OCI-LY3 (cell line): ENCODE data around the gene SMPX.

ENCODE experiments used
- EZH2phosphoT487 ChIP-seq: fragments of 200-600 bp; shearing (Covaris generic); IDR thresholded peaks from 2 replicates; pipeline ENCODE4 v1.6.1; 2018; ENCODE audit warnings: antibody characterized with exemption, mixed run types, low read depth
- TF ChIP-seq, protein P1 (sequence below): fragments of 200-600, 300-600 bp; sonication (generic); IDR thresholded peaks from 2 replicates; pipeline ENCODE4 v1.5.1; 2014; ENCODE audit warnings: antibody characterized with exemption, low read length, low read depth

DNA sequence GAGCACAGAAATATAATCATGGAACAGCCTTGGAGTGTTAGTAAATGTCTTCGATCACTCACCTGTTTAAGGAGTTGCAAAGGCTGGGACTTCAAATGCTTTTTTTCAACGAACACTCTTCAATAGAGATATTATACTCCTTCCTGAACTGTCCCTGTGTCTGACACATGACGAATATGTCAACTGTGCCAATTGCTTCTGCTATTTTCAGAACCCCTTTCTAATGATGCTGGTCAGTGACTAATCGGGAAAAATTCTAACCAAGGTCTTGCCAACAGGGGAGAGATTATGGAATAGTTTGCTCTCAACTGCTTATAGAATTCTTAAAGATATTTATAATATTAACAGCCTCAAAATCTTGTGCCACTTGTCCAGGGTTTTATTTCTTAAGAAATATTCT, 91.2 kb downstream of the SMPX start:
- TF ChIP-seq, protein P1, sequence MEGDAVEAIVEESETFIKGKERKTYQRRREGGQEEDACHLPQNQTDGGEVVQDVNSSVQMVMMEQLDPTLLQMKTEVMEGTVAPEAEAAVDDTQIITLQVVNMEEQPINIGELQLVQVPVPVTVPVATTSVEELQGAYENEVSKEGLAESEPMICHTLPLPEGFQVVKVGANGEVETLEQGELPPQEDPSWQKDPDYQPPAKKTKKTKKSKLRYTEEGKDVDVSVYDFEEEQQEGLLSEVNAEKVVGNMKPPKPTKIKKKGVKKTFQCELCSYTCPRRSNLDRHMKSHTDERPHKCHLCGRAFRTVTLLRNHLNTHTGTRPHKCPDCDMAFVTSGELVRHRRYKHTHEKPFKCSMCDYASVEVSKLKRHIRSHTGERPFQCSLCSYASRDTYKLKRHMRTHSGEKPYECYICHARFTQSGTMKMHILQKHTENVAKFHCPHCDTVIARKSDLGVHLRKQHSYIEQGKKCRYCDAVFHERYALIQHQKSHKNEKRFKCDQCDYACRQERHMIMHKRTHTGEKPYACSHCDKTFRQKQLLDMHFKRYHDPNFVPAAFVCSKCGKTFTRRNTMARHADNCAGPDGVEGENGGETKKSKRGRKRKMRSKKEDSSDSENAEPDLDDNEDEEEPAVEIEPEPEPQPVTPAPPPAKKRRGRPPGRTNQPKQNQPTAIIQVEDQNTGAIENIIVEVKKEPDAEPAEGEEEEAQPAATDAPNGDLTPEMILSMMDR = no peak
- TF ChIP-seq EZH2phosphoT487 = no peak
